CD4-positive, alpha-beta T cell treated with Interleukin-1 beta for 1 hour (primary cell): ENCODE results near the gene CASP6.
"Not testable (repeated sequence)": the region's sequence is repeated elsewhere in the genome, so short reads cannot be mapped to it uniquely, and the experiment has no call there.

Experiments
- DNase-seq, 2 donors: peaks; one replicate each; pipeline ENCODE4 v3.0.0-alpha.2; 2020 to 2022

CASP6 gene

DNA sequence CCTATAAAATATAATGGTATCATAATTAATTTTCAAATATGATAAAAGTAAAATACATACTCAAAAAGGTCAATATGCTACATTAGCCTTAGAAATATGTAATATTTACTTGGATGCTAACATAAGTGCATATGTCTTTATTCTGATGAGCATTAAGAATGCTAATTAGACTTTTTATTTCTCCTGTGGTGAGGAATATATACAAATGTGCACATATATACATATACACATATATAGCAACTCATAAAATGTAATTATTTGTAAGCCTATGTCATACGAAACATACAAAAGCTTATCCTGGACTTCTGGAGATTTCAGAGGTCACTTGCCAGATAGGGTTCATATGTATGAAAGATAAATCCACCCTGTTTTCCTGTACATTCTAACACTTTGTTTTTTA, 15.5 kb upstream of the CASP6 start:
- DNase-seq: no peak

DNA sequence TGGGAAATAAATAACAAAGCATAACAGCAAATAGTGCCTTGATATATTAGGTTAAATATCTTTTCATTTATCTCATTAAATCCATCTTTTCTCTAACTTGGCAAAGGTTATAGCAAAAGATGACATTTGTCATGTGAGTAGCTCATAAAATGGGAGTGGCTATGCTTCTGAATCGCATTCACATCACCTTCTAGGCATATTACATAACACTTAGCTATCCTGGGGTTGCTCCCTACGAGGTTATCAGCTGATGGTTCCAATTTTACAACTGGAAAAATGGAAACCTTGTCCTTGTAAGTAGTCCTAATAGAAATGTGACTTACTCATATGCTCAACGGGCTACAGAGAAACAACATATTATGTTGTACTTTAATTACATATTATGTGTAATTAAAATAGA, 10.3 kb upstream of the CASP6 start:
- no peak for DNase-seq

DNA sequence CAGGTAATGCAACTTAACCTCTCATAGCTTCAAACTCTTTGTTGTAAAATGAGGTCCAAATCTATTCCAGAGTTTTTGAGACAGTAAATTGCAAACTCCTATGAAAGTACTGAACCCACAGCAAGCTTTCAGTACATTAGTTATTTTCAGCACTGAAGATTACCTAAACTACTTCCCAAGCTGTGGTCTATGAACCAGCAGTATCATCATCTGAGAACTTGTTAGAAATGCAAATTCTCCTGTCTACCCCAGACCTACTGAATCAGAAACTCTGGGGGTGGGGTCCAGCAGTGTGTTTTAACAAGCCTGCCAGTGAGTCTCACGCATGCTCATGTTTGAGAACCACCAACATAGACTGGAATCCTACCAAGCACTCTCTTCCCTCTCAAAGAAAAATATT, 5.7 kb upstream of the CASP6 start:
- DNase-seq: no peak

DNA sequence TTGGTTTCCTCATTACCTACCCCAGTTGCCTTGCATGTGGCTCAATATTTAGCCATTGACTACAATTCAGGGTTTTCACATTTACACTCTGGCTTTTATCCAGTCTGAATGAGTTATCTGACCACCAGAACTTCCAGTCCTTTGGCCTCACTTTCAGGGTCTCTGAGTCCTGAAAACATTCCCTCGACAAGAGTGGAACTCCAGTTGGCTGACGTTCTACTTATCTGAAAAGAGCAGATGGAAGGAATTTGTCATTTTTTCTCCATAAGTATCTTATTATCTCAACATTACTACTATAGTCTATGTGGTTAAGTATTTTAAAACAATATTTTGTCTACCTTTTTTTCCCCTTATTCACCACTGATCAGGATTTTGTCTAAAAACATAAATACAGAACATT, 5.2 kb upstream of the CASP6 start:
- DNase-seq: no peak

DNA sequence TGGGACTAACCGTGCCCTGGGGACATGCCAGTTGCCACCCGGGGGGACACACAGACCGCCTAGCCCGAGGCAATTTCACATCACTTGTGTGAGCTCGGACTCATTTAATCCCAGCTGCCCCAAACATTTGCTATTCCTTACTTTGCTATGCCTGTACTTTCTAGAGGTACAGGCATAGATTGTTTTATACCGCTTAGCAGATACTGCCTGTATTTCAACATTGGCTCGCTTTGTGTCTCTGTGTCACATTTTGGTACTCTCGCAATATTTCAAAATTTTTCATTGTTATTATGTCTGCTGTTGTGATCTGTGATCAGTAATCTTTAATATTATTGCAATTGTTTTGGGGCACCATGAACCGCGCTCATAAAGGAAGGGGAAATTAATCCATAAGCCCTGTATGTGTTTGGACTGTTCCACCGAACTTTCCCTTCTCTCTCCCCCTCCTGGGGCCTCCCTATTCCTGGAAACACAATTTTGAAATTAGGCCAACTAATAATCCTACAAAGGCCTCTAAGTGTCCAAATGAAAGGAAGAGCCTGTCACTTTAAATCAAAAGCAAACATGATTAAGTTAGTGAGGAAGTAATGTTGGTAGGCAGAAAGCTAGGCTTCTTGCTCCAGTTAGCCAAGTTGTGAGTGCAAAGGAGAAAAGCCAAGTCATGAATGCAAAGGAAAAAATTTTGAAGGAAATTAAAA, 568 bp upstream of the CASP6 start:
- DNase-seq: no peak

DNA sequence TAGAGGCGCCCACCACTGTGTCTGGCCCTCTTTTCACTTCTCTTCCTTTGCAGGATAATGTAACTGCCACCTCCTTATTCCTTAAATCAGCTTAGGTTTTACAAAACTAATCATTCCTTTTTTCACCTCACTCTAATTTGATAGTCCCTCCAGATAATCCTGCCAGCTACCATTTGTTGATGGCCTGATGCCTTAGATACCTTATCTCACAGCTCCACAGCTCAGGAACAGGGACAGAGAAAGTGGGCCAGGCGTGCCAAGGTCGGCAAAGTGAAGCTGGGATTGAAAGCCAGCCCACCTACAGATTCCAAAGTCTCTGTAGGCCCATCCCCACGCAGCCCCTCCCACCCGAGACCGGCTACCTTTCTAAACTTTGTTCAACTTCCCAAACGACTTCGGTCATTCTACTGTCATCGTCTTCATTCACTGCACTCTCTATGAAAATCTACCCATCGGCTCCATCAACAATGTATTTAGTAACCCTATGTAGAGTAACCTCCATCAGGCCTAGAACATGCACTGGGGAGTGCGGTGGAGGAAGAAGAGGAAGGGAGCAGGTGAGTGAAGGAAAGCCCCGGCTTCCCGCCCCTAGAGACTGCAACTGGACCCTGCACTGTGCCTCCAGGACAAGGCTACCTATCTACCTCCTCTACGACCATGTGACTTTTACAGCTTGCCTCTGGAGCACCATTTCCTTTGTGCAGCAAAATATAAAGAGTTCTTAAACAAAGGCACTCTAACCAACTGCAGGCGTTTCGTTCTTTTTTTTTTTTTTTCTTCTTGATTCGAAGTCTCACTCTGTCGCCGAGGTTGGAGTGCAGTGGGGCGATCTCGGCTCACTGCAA, 1.5 kb downstream of the CASP6 start:
- no peak for DNase-seq

DNA sequence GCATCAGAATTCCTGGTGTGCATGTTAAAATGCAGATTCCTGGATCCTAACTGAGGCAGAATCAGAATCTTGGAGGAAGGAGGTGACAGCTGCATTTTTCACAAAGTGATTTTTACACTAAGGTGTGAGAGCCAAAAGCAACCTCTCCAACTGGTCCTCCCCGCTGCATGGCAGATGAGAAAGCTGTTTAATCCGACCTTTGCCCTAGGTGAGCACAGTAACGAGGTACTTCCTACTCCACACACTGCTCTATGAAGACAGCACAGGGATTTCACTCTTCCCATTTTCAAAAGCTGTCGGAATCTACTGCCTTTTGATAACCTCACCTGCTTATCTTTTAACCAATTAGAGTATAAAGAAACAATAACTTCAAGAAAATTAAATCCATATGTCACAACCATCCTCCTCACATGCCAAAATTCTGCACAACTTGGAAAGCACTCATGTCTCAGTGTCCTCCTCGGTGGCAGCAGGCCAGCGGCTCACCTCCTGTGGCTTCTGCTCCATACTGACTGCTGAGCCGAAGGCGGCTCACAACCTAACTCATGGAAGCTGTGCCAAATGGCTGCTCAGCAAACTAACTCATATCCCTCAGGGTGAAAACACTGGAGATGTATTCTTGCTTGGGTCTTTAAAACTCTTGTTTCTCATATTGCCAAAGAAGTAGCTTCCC, 3.6 kb downstream of the CASP6 start:
- no peak for DNase-seq

DNA sequence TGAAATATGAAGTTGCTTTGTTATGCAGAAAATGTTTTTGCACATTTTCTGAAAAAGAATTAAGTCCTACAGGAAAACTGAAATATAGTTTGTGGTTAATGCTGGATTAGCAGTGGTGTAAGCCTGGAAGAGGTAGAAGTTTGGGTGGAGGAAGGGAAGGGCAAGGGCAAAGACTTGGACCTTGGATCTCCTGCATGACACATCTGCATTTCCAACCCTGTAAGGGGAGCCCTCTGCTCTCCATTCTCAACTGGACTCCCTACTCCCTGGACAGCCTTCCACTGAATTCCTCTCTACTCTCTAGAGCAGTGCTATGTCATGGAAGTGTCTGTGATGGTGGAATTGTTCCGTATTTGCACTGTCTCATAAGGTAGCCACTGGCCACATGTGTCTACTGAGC, 4.6 kb downstream of the CASP6 start:
- no peak for DNase-seq

DNA sequence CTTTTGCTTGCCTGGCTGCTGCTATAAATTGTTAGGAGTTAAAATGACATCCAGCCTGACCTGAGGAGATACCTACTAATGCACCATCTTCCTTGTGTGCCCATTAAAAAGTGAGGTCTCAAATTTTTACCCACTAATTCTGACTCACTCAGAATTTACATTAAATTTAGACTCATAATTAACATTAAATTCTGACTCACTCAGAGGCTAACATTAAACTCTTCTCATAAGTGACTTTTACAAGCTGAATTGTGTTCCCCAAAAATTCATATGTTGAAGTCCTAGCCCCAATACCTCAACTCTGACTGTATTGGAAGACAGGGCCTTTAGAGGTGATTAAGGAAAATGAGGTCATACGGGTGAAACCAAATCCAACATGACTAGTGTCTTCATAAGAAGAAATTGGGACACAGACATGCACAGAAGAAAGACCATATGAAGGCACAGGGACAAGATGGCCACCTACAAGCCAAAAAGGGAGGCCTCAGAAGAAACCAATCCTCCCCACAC, 11.8 kb downstream of the CASP6 start:
- no peak for DNase-seq

DNA sequence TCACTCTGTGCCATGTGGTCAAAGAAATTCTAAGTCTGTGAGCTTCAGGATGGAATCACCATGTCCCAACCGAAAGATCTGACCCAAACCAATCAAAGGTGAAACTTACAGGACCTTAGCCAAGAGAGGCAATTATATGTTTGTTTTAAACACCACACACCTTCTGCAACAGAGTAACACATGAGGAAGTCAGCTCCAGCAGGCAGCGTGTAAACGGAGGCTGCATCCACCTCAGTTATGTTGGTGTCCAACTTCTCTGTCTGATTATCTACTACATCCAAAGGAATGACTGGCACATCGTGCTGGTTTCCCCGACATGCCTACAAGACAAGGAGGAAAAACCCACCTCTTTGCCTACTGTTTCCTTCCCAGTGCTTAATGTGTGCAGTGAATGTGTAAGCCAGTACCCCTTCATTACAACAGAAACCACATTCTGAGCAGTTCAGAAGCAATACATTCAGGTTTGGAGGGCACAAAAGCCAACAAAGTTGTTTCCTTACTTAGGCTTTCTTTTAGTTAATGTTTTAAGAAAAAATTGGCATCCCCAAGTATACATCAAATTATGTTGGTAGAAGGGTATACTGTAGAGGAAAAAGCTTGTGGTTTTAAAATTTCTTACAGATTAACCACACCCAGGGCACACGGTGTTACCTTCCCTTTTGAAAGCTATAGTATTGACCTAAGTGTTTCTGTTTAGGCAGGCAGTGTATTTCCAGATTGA, 12.4 kb downstream of the CASP6 start:
- peak in 1 of 2 donors; percentile 29 for DNase-seq

DNA sequence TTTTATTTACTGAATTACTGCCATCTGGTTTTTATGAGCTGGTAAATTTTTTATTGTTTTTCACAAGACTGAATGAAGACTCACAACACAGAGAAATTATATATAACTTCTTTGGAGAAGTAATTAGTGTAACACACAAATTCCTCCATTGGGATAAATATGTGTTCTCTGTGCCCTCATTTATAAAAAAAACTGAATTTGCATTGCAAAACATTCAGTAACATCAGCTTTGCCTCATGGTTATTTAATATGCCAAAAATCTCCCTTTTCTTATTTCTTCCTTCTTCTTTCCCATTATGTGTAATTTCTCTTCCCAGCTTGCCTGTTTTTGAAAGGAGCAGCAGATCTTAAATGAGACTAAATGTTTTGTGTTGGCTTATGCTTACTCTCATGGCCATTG, 18.5 kb downstream of the CASP6 start:
- DNase-seq: no peak

DNA sequence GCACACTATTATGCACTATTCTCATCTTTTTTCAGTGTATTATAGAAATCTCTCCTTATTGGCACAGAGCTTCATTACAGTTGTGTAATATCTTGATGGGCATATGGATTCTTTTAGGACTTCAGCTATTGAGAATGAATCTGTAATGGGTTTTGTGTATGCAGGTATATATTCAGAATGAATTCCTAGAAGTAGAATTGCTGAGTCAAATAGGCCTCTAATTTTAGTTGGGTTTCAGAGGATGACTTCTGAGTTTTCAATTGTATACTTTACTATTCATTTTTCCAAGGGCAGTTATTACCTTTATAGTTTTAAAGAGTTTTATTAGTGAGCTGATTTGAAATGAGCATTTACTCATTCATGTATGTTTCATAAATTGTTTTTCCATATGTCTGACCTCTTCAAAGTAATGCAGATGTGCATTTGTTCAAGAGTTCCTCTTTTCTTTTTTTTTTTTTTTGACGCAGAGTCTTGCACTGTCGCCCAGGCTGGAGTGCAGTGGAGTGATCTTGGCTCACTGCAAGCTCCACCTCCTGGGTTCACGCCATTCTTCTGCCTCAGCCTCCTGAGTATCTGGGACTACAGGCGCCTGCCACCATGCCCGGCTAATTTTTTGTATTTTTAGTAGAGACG, 19.5 kb downstream of the CASP6 start:
- DNase-seq: no peak

DNA sequence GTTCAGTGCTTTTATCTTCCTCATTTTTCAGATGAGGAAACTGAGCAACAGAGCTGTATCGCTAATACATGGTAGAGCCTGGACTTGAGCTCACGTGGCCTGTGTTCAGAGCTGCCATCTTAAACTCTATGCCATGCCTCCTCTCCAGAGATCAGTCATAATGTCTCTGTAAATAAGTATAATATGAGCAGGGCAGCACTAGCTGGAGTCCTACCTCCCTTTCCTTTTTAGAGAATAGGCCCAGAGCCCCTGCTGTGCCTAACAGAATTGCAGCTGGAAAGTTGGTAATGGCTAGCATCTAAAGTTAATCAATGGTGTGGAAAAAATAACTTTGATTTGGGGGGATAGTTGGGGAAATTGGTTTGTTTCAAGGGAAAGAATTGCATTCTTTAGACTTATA, 20.4 kb downstream of the CASP6 start:
- no peak for DNase-seq

DNA sequence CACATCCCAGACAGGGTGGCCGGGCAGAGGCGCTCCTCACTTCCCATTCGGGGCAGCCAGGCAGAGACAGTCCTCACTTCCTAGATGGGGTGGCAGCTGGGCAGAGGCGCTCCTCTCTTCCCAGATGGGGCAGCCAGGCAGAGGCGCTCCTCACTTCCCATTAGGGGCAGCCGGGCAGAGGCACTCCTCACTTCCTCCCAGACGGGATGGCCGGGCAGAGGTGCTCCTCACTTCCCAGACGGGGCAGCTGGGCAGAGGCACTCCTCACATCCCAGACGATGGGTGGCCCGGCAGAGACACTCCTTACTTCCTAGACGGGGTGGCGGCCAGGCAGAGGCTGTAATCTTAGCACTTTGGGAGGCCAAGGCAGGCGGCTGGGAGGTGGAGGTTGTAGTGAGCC, 24.3 kb downstream of the CASP6 start:
- not testable (repeated sequence) for DNase-seq

DNA sequence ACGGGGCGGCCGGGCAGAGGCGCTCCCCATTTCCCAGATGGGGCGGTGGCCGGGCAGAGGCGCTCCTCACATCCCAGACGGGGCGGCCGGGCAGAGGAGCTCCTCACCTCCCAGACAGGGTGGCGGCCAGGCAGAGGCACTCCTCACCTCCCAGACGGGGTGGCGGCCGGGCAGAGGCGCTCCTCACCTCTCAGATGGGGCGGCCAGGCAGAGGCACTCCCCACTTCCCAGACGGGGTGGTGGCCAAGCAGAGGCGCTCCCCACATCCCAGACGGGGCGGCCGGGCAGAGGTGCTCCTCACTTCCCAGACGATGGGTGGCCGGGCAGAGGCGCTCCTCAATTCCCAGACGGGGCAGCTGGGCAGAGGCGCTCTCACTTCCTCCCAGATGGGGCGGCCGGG, 24.8 kb downstream of the CASP6 start:
- DNase-seq: not testable (repeated sequence)

DNA sequence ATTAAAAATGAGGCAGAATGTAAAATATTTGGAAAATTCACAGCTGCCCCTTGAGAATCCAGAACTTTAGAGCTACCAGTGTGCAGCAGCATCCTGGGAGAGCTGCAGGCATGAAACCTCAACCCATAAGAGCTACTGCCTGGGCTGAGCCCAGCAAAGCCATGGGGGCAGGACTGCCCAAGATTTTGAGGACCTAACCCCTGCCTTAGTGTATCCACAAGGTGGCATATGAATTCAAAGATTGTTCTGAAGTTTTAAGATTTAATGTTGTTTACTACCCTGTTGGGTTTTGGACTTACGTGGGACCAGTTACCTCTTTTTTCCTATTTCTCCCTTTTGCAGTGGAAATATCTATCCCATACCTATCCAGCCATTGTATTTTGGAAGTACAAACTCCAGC, 26.4 kb downstream of the CASP6 start:
- DNase-seq: no peak

DNA sequence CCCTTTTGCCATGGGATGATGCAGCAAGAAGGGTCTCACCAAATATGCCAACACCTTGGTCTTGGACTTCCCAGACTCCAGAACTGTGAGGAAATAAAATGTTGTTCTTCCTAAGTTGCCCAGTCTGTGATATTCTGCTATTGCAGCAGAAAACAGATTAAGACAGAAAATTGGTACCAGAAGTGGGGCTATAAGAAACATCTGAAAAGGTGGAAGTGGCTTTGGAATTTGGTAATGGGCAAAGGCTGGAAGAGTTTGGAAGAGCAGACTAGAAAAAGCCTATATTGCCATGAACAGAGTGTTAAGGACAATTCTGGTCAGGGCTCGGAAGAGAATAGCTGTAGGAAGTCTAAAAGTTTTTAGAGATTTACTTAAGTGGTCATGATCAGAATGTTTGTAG, 27.4 kb downstream of the CASP6 start:
- no peak for DNase-seq

DNA sequence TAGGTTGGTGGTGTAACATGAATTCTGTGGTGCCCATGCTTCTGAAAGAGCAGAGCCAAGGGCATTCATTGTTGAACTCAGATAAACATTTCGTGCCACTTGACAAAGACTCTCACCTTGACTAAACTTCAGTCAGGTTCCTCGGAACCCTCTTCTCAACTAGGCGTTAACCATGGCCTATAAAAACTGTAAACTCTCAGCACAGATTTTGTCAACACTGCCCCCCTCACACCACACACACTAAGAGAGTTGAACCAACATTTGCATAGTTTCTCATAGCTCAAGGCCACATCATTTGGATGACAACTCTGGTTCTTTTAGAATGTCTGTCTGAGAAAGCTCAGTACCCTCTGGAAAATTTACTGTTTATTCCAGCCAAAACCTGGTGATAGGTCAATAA, 28.1 kb downstream of the CASP6 start:
- DNase-seq: no peak

DNA sequence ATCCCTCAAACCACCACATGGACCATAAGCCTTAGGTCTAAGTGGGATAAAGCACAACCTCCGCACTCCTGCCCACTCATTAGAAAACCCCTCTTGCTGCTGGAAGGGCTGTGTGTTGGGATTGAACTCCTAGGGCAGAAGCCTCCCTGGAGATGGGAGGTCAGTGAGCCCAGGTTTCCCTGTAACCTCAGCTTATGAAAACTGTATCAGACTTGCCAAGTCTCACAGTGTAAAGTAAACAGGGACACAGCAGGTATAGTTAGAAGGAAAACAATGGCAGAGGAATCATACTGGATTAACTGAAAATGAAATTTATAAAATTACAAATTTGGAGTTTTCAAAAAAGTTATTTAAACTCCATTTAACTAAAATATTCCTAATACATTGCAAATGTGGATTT, 29.9 kb downstream of the CASP6 start:
- DNase-seq: no peak

DNA sequence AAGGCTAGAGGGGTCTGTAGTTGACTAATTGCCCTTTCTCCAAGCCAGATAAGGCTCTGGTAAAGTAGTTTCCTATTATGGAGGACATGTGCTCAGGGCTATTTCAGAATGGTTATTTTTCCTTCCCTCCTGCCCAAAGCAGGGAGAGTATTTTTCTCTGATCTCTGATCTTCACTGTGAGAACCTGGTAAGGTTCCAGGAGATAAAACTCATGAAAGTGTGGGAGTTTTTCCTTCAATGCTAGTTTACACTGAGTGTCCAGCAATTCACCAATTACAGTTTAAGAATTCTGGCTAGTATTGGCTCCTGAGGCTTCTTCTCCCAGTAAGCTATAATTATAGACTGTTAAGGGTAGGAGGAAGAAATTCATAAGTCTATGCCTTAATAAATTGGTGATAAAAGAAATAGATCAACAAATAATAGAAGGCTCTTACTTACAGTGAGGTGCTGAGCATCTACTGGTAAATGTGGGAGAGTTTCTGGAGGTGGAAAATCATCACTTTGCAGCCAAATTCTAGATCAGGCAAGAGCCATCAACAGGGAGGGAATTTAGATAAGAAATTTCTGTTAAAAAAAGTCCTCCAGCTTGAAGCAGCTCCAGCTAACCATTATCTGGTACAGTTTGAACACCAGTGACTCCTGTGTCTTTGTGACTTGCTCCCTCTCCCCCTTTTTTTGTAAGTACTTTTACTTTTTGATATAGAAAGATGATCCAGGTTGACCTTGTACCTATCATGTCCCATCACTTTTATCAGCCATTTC, 30.9 kb downstream of the CASP6 start:
- DNase-seq: no peak

DNA sequence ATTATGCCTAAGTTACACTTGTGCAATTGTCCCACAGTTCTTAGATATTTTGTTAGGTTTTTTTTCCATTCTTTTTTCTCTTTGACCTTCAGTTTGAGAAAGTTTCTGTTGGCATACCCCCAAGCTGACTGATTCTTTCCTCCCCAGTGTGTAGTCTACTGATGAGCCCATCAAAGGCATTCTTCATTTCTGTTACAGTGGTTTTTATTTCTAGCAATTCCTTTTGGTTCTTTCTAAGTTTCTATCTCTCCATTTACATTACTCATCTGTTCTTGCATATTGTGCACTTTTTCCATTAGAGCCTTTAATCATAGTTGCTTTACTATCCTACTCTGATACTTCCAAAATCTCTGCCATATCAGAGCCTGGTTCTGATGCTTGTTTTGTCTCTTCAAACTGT, 31.9 kb downstream of the CASP6 start:
- no peak for DNase-seq
